EH (cell line): Measurements from ENCODE around the gene LRFN2.

Experiments used
- DNase-seq: peaks from one replicate; pipeline ENCODE4 v3.0.0-alpha.2; 2015; ENCODE audit warnings: low read depth

The LRFN2 gene

DNA sequence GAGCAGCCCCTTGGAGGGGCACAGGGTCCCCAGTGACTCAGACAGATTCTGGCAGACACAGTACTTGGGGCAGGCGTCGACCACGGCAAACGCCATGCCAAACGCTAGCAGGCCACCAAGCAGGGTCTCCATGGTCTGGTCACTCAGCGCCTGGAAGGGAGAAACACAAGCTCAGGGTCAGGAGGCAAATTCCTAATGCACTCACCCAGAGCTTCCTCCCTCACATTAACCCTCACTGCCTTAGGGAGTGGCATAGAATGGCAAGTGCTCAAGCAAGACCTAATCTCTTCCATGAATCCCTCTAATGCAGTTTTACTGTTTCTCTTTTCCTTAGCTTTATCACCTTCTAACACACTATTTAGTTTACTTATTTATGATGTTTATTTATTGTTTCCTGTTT, 154.2 kb downstream of the LRFN2 start:
- no peak for DNase-seq

DNA sequence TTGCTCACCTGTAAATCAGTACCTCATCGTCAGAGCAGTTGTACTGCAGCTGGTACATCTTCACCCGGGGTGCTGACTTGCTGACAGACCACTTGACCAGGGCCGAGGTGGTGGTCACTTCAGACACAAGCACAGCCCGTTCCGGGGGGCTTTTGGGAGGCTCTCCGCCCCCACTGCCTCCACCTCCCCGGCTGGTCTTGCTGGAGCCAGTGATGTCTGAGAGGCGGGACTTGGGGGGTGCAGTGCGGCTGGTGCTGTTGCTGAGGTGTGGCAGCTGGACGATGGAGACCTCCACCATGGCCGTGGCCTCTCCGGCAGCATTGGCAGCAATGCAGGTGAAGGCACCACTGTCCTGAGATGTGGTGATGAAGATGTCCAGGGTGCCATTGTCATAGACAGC, 155.5 kb downstream of the LRFN2 start:
- DNase-seq, result no peak

DNA sequence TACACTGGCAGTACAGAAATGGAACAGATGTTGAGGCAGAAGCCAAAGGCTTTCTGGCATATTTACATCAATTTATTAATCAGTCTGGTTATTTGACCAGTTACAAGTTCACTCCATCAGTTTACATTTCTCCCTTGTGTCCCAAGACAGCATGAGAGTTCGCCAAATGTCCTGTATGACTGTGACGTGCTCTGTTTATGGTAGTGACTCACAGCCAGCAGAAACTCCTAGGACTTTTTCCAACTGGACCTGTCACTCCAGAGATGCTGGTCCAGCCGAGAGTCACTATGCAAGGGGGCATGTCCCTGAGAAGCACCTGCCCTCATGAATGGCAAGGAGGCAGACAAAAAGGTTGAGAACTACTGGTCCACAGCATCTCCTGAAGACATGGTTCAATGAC, 160.0 kb downstream of the LRFN2 start:
- DNase-seq, result no peak

DNA sequence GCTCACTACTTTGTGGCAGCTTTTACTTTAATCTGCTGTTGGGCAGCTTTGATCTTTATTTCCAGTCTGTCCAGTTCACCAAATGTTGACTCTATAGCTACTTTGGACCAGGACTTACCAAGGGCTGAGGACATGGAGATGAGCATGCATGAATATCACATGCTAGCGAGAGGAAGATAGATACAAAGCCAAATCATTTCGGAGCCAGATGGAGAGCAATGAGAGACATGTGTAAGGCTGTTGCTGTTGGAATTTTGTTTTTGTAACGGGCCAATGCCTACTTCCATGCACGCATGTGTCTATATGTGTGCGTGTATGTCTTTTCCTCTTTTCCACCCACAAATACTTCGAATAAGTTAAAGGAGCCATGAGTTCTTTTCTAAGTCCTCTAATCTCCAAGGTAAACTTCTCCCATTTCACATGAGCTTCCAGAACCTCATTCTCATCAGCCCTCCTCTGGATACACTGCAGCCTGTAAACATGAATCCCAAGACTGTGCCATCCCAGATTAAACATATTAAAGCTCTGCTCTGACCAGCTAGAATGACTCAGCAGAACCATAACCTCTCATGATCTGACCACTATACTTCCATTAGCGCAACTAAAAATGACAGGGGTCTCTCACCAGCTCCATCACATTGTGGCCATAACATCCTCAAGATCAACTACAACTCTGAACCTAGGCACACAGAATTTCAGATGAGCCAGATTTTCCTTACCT, 160.7 kb downstream of the LRFN2 start:
- DNase-seq, result no peak

DNA sequence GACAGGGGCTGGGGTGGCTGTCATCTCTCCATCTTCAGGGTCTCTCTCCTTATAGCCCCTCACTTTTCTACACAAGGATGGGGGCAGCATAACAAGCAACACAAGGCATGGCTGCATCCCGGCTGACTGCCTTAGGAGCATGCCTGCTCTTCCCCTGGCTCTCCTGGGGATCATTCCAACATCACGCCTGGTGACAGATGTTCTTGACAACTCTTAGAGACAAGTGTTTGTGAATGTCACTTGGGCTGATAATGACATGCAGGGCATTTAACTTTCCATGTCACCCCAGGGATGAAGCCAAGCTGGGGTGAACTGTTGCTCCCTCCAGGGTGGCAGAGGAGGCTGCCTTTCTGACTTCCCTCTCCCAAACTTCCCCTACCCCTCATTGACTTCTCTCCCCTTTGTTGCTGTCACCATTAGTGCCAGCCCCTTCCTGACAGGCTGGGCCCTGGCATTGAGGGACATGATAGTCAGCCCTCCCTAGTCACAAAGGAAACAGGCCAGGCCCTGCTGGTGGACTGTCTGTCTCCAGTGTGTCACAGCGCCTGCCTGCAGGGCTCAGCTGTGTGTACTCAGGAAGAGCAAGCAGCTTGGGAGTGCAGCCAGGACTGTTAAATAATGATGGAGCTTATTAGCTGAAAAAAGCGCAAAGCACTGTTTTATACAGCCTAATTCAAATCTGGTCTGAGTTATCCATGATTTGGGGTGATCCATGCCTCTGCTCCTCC, 161.8 kb downstream of the LRFN2 start:
- DNase-seq, result no peak

DNA sequence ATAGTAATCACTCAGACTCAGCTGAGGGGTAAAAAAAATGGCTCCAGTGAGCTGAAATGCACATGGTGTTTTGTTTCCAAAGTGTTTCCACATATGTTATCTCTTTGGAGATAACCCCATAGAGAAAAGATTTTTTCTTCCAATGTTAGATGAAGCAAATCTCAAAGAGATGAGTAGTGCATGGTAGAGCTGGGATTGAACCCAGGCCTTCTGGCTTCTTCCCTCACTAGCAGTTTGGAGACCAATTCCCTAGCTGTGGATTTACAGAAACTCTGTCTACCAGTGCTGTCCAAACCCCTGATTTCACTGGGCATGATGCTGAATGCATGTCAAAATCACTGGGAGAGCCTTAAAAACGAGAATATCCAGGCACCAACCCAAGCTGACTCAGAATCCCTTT, 165.1 kb downstream of the LRFN2 start:
- no peak for DNase-seq

DNA sequence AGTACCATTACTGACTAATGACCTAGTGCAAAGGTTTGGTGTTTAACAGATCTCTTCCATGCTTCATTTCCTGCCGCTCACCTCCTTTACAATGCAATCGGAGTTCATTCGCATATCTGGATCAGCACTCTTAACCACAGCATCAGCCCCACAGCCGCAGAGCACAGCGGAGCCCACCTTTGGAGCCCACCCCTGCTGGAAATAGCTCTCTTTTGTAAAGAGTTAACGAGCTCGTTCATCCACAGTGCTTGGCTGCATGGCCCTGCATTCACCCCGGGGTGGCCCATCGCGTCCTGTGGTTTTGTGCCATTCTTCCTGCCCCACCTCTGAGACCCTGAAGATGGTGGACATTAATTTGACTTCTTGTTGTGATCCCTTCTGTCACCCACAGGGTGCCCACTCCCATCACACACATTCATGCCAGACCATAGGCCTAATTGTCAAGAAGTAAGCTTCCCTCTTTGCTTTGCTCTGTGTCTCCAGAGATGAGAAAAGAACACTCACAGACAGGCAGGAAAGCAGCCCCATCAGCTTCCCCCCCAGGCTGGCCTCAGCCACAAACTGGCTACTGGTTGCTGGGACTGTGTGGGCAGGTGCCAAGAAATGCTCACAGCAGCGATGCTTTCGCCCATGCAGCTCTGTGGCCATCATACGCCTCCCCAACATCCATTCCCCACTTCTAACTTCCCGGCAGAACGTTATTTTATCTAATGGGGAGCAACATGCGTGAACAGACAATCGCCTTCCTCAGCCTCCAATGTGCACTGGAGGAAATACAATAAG, 167.0 kb downstream of the LRFN2 start:
- no peak for DNase-seq

DNA sequence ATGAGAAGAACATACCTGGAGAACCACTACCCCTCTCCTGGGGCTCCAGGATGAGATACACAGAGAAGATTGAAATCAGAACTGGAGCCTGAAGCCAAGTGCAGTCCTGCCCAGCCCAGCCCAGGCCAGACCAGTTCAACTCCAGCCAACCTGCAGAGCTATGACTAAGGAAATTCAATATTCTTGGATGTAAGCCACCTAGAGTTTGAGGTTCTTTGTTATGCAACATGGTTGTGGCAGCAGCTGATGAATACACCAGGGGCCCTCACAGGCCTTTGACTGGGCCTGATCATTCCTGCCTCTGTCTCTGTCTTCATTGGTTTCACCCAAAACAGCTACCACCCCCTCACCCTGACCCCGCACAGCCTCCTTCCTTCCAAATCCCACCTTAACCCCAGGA, 167.8 kb downstream of the LRFN2 start:
- no peak for DNase-seq

DNA sequence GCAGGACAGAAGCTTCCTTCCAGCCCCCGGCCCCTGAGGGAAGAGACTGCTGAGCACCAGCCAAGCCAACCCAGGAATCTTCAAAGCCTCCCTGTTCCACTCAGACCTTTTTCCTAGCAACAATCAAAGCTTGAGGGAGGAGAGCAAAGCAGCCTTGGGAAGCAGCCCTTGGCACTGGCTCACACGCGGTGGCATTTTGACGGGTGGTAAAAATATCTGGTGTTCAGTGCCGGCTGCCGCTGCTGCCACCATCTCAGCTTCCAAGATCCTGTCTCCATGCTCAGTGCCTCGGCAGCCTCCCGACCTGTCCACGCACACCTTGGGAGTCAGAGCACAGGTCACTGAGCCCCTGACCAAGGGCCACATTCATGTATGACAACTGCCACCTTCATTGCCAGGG, 170.1 kb downstream of the LRFN2 start:
- DNase-seq, result no peak

DNA sequence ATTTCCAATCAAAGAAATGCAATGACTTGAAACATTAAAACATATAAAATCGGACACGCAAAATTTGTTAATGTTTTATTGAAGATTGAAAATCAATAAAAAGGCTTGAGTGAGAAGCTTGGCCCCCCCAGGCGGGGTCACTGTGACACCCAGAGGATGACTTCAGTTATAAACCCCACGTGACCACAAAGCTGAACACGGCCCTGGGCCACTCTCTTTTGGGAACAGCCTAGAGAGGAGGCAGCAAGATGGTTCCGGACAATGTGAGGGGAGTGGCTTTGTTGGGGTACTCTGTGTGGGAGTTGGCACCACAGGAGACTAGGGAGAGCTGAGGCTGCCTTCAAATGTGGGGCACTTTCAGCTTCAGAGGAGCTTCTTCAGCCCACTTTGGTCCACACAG, 172.5 kb downstream of the LRFN2 start:
- no peak for DNase-seq

DNA sequence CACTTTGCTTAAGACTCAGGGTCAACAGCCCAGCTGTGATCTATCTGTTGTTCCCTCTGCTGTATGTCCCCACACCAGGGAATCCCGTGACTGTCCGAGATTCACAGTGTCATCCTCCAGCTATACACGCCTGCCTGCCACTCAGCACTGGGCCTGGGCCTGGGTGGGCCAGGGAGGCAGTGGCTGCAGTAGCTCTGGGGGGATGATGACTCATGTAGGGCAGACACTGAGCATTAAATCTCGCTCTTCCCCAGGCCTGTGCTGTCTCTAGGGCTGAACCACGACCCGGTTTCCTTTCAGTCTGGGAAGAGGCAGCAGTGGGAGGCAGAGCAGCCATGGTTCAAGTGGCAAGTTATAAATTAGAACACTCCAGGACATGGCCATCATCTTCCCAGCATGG, 173.9 kb downstream of the LRFN2 start:
- no peak for DNase-seq

DNA sequence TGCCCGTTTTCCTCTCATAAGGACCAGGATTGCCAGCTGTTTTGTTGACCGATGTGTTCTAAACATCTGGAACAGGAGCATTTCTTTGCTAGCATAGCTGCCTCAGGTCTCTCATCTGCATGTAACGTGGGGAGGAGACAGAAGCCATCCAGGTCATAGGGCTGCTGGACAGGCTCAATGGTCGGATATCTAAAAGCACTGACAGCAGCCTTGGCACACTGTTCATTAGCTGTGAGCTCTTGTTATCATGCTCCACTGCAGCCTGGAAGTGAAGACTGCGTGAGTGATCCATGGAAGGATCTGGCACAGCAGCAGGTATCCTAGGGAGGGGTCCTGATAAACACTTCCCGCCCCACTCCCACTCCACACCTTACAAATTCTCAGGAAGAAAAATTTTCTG, 175.3 kb downstream of the LRFN2 start:
- DNase-seq, result no peak

DNA sequence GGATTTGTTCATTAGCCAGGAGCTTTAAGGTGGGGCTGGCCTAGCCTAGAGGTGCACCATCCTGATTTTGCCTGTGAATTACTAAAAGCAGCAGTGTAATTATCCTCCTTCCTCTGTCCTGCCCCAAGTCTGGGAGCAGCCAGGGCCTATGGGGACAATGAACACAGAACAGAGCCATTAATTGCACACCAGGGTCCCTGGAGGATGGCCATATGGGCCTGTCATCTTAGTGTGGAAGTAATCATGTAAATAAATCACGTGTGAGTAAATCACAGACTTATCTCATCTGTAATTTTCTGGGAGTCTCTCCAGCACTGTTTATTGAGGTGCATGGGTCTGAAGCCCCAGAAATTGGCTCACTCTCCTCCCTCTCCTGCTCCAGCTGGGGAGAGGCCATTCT, 176.3 kb downstream of the LRFN2 start:
- no peak for DNase-seq

DNA sequence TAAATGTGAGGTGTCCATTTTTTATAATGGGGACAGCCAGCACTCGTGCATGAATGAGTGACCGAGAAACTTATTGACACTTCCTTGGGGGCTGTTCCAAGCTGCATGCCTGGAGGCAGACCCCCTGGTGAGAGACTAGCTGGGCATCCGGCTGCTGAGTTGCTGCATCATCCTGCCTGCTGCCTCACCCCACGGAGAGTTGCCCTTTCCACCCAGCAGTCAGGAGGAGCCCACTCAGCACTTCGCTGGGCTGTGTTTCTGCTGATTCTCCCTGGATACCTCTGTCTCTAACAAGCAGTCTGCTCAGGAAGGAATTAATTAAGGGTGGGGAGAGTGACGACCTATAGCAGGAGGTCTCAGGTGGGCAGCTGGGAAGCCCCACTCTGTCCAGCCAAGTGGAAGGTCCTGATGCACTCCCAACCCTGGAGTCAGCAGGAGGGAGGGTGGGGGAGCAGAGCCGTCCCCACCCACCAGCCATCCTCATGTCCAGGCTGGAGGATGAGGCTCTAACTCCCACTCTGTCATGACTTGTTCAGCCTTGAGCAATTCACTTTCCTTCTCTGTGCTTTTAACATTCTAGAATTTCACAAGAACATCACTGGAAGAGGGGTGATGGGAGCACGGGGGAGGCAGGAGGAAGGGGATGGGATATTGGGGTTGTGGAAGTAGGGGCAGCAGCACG, 177.3 kb downstream of the LRFN2 start:
- no peak for DNase-seq

DNA sequence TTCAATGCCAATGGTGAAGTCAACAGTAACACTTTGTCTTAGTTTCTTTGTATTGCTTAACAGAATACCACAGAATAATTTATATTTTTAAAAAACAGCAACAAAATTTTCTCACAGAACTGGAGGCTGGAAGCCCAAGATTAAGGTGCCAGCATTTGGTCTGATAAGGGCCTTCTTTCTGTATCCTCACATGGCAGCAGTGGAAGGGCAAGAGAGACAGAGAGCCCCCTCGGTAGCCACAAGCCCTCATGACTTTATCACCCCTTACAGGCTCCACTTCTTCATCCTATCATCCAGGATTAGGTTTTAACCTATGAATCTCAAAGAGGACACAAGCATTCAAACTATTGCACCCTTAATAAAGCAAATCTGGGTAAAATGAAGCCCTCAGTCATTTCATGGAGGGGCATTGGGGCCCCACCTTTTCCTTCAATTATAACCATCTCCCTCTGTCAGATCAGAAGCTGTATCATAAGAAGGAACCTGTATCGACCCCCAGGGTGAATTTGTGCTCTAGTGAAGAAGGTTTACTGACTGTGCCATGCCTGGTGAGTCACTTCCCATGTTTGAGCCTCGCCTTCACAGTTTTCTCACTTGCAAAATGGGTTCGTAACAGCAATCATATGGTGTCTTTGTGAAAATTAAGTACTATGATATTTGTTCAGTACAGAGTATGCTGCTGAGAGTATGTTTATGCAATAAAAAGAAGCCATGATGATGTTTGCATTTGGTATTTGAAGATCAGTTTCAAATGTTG, 178.2 kb downstream of the LRFN2 start:
- no peak for DNase-seq

DNA sequence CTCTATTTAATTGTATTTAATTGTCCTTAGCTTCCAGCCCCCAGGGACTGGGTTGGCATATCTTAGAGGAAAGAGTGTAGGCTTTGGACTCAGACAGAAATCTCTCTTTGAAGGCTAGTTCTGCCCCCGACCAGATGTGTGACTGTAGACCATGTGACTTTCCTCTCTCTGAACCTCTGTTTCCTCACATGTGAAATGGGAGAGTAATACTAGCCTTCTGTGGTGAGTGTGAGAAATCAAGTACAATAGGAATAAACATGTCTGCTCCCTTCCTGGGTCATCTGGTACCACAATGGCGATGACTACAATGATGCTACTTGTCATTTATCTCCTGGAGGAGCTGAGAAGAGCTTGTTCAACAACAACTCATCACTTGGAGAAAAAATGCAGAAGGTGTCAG, 179.9 kb downstream of the LRFN2 start:
- no peak for DNase-seq

DNA sequence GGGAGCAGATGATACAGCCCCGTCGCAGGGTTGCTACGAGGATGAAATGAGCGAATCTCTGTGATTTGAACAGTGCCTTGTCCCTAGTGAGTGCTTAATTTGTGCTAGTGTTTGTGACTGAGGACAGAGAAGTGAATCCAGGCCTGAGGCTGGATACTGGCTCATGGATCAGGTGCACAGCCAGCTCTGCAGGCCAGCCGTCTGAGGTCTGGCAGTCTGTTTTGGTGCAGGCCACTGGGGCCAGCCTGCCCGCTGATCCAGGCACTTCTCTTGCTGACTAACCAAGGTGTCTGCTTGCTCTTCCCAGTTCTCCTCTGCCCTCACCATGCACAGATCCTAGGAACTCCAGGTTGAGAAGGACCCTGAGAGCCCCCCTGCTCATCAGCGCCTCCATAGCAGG, 181.0 kb downstream of the LRFN2 start:
- no peak for DNase-seq

DNA sequence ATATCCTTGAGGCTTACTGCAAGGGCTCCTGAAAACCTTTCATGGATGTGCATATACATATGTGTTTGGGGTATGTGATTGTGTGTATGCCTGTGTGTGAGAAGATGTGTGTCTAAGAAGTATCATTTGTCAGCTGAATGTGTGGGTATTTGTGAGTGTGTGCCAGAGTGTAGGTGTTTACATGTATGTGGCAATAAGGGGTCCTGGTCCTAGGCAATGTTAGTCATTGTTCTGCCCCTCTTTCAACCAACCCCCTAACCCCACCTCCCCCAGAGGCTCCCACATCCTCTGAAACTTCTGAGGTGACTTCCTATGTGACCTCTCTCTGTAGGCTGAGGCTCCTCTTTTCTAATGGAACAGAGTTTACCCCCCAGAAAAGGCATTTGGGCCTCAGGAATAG, 186.4 kb downstream of the LRFN2 start:
- no peak for DNase-seq

DNA sequence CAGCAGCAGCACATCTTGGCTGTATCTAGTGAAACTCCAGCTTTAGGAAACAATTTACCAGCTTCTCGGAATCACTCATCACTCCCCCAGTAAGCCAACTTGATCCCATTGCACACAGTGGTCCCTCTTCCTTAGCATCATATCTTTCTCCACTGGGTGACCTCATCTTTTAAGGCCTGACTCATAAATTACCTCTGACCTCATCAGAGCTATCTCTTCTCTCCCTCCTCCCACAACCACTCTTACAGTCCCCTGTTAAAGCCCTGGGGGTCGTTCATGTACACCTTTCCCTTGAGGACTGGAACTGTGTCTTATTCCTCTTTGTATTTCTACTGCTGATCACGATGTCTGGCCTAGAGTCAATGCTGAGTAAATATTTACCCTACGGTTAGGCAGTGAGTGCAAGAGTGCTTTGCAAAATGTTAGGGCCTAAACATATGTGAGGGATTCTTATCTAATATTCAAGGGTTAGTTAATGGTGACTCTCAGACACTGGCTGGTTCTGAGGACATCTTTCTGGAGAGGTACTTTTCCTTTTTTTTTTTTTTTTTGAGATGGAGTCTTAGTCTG, 187.2 kb downstream of the LRFN2 start:
- DNase-seq, result no peak

DNA sequence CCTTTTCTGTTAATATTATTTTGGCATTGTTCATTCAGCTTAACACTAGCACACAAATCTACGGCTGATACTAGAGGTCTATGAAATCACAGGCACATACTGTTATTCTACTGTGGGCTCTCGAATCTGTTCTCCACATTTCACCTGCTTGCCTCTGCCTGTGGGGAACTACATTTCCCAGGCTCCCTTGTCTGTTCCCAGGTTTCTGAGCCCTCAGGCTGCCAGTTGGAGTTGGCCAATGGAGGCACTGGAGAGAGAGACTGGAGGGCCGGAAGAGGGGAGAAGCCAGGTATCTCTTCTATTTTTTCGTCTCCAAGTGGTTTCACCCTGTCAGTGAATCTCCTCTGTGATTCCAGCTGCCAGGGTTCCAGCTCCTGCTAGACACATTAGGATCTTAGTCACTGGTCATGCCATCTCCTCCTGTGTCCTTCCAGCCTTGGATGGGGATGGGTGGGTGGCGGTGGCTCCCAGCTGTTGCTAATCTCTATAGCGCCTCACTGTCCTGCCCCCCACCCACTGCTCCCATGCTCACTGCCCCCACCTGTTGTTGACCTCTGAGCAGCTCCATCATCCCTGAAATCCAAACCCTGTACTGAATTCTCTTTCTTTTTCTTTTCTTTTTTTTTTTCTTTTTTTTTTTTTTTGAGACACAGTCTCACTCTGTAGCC, 188.2 kb downstream of the LRFN2 start:
- no peak for DNase-seq
